Right lobe of liver (tissue), 4 donors: Measurements from ENCODE around the gene SLC34A3.

Source experiments
- CTCF ChIP-seq, 4 donors: fragments of 200-600 bp in 3 of 4; fragments of 450-650 bp in 1 of 4; IDR thresholded peaks; one replicate each; pipeline versions ENCODE4 v1.5.1 to v1.8.0; 2016 to 2022; ENCODE audit warnings: antibody characterized with exemption in 4 of 4, mild to moderate bottlenecking in 2 of 4
- POLR2A ChIP-seq: fragments of 450-650 bp; IDR thresholded peaks from one replicate; pipeline ENCODE4 v1.6.1; 2017; ENCODE audit warnings: antibody characterized with exemption, mild to moderate bottlenecking
- donor health status: DM: no; HTN: no; CAD: no.
- donor health status: DM: no; HTN: no; CAD: no.
- donor health status: DM: no; HTN: yes; CAD: no.

GRCh38 chr9:137270929-137271695 lies 40.4 kb downstream of the SLC34A3 start:
- no peak for TF ChIP-seq CTCF (IDR thresholded peaks at IDR 0.05)
- no peak for TF ChIP-seq POLR2A
